ENCODE measurements around the gene ST6GALNAC6. TPM values are rescaled to one million over a fixed set of nuclear protein-coding genes. Genes with fewer than 3 reads are reported as not detected.

ST6GALNAC6 gene
- total RNA-seq, 1 donor from 2014 or later: 80.0 TPM

GRCh38 chr9:127908660-127908926 is 9.2 kb upstream of the ST6GALNAC6 start:
- no peak overlapping the region for H3K27ac Mint-ChIP-seq (ENCODE audit: unreplicated experiment)
- H3K4me3 Mint-ChIP-seq (ENCODE audit: unreplicated experiment): no peak overlapping the region
- H3K27me3 Mint-ChIP-seq (ENCODE audit: unreplicated experiment): peaks cover 10% of the 10 kb centered on the region
- no peak for DNase-seq (ENCODE audit: low spot score)
- H3K36me3 Mint-ChIP-seq (ENCODE audit: low read depth, unreplicated experiment): peaks cover 13% of the 10 kb centered on the region
- H3K9me3 Mint-ChIP-seq (ENCODE audit: unreplicated experiment): no peaks in the 10 kb centered on the region
- TF ChIP-seq, protein P1, sequence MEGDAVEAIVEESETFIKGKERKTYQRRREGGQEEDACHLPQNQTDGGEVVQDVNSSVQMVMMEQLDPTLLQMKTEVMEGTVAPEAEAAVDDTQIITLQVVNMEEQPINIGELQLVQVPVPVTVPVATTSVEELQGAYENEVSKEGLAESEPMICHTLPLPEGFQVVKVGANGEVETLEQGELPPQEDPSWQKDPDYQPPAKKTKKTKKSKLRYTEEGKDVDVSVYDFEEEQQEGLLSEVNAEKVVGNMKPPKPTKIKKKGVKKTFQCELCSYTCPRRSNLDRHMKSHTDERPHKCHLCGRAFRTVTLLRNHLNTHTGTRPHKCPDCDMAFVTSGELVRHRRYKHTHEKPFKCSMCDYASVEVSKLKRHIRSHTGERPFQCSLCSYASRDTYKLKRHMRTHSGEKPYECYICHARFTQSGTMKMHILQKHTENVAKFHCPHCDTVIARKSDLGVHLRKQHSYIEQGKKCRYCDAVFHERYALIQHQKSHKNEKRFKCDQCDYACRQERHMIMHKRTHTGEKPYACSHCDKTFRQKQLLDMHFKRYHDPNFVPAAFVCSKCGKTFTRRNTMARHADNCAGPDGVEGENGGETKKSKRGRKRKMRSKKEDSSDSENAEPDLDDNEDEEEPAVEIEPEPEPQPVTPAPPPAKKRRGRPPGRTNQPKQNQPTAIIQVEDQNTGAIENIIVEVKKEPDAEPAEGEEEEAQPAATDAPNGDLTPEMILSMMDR (IDR thresholded peaks at IDR 0.05; ENCODE audit: unreplicated experiment): no peak
- H3K4me1 Mint-ChIP-seq (ENCODE audit: unreplicated experiment): peaks cover 23% of the 10 kb centered on the region

DNA sequence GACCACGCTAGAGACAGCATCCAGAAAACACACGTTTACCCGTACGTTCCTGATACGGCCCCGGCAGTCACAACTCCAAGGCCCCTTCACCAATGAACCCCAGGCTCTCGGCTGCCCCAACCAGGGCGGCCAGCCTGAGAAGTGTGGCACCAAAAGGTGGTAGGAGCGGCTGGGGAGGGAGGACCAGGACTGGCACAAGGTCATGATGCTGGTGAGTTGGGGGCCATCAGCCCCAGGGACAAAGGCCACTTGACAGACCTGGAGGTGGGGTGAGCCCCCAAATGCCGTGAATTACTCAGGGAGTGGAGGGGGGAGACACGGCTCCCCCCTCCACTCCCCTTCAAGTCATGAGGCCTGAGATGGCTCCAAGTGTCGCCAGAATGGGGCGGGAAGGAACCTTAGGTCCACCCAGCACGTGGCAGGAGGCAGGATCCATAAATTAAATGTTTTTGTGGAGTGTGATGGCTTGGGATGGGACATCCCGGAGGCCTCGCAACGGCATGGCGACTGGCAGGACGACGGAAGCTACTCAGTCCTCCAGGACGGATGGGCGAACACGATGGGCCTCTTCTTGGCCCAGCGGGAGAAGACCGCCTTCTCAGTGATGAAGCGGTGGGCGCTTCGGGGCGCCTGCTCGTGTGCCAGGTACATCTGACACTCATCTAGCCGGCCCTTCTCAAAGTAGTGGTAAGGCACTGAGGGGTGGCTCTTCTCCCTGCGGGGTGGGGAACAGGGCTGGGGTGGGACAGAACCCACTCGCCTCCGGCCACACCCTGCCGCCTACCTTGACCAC is 8.7 kb upstream of the ST6GALNAC6 start:
- H3K27ac Mint-ChIP-seq (ENCODE audit: unreplicated experiment): no peak overlapping the region
- H3K9me3 Mint-ChIP-seq (ENCODE audit: unreplicated experiment): no peaks in the 10 kb centered on the region
- TF ChIP-seq, protein P1 (IDR thresholded peaks at IDR 0.05; ENCODE audit: unreplicated experiment): no peak
- H3K4me3 Mint-ChIP-seq (ENCODE audit: unreplicated experiment): no peak overlapping the region
- H3K36me3 Mint-ChIP-seq (ENCODE audit: low read depth, unreplicated experiment): peaks cover 13% of the 10 kb centered on the region
- peaks cover 8% of the 10 kb centered on the region for H3K27me3 Mint-ChIP-seq (ENCODE audit: unreplicated experiment)
- DNase-seq (ENCODE audit: low spot score): no peak
- peaks cover 27% of the 10 kb centered on the region for H3K4me1 Mint-ChIP-seq (ENCODE audit: unreplicated experiment)

- TF ChIP-seq, protein P1 (IDR thresholded peaks at IDR 0.05; ENCODE audit: unreplicated experiment): no peak
- Mint-ChIP-seq H3K9me3 (ENCODE audit: unreplicated experiment) (no peaks in the 10 kb centered on the region), H3K36me3 (ENCODE audit: low read depth, unreplicated experiment) (peaks cover 3% of the 10 kb centered on the region), H3K27me3 (ENCODE audit: unreplicated experiment) (peaks cover 7% of the 10 kb centered on the region), H3K4me3 (ENCODE audit: unreplicated experiment) (no peak overlapping the region), H3K27ac (ENCODE audit: unreplicated experiment) (no peak overlapping the region), H3K4me1 (ENCODE audit: unreplicated experiment) (peaks cover 27% of the 10 kb centered on the region)
- DNase-seq (ENCODE audit: low spot score): no peak
Measured at GRCh38 chr9:127905788-127906191, 6.4 kb upstream of the ST6GALNAC6 start.

DNA sequence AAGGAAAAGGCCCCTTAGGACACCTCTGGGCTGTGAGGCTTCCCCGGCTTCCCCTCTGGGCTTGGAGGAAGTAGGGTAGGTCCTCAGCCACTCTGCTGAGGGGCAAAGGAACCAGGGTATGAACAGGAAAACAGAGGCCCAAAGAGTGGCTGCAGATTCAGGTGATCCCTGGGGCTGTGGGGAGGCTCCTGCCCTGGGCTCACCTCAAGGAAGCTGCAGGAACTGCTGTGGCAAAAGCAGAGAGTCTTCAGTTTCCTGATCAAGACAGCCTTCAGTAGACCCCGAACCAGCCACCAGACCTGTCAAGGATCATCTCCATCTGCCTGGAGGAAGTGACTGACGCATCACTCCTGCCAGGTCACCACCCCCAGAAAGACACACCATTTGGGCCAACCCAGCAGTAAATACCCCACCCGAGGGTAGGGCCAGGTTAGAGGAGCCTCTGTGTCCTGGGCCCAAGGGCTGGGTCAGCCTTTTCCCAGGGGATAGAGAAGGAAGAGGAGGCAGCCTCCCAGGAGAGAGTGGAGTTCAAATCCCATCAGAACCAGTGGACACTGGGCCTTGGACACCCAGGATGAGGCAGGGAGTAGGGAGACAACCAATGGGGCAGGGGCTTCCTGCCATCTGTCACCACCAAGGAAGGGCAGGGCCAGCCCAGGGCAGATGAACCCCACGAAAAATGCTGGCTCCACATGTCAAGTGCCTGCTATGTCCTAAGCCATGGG is 5.8 kb upstream of the ST6GALNAC6 start:
- H3K27me3 Mint-ChIP-seq (ENCODE audit: unreplicated experiment): peaks cover 7% of the 10 kb centered on the region
- no peak overlapping the region for H3K4me3 Mint-ChIP-seq (ENCODE audit: unreplicated experiment)
- no peaks in the 10 kb centered on the region for H3K36me3 Mint-ChIP-seq (ENCODE audit: low read depth, unreplicated experiment)
- DNase-seq (ENCODE audit: low spot score): no peak
- TF ChIP-seq, protein P1 (IDR thresholded peaks at IDR 0.05; ENCODE audit: unreplicated experiment): no peak
- H3K9me3 Mint-ChIP-seq (ENCODE audit: unreplicated experiment): no peaks in the 10 kb centered on the region
- H3K4me1 Mint-ChIP-seq (ENCODE audit: unreplicated experiment): peaks cover 24% of the 10 kb centered on the region
- H3K27ac Mint-ChIP-seq (ENCODE audit: unreplicated experiment): no peak overlapping the region

- TF ChIP-seq, protein P1 (IDR thresholded peaks at IDR 0.05; ENCODE audit: unreplicated experiment): no peak
- no peaks in the 10 kb centered on the region for H3K9me3 Mint-ChIP-seq (ENCODE audit: unreplicated experiment)
- H3K27ac Mint-ChIP-seq (ENCODE audit: unreplicated experiment): peak overlapping the region; percentile 76
- peaks cover 29% of the 10 kb centered on the region for H3K4me1 Mint-ChIP-seq (ENCODE audit: unreplicated experiment)
- H3K27me3 Mint-ChIP-seq (ENCODE audit: unreplicated experiment): peaks cover 7% of the 10 kb centered on the region
- no peaks in the 10 kb centered on the region for H3K36me3 Mint-ChIP-seq (ENCODE audit: low read depth, unreplicated experiment)
- DNase-seq (ENCODE audit: low spot score): no peak
- no peak overlapping the region for H3K4me3 Mint-ChIP-seq (ENCODE audit: unreplicated experiment)
Measured at GRCh38 chr9:127904561-127905003, 5.2 kb upstream of the ST6GALNAC6 start.
